ENCODE results near the gene RGS19. TPM values are rescaled to one million over a fixed set of nuclear protein-coding genes. Genes with fewer than 3 reads are reported as not detected.
A peak's percentile ranks its signal among the peaks of the same experiment; 100 is the strongest.
"Not testable (repeated sequence)": the region's sequence is repeated elsewhere in the genome, so short reads cannot be mapped to it uniquely, and the experiment has no call there.

Gene RGS19
- polyA plus RNA-seq, 1 of the 3 experiments (the other 2 are of a cell fraction) = 20.5 TPM

DNA sequence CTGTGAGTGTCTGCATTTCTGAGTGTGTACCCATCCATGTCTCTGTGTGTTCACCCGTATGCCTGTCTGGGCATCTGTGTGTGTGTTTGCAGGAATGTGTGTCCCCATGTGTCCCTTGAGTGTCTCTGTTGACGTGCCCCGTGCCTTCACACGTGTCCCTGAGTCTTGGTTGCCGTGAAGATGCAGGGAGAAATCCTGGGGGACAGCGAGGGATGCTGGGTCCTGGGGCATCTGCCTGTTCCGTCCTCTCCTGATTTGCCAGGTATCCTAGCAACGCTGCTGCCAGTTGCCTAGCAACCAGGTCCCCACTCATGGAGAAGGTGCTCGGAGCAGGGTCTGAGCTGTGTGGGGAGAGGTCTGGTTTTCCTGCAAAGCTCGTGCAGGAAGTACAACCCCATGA lies 10.8 kb upstream of the RGS19 start:
- TF ChIP-seq CHD2 (IDR thresholded peaks at IDR 0.05; ENCODE audit: low read length, partially characterized antibody) = no peak
- TF ChIP-seq JUND (IDR thresholded peaks at IDR 0.05) = no peak
- no peak for TF ChIP-seq EZH2phosphoT487 (IDR thresholded peaks at IDR 0.05; ENCODE audit: borderline replicate concordance, low read depth)
- no peak for TF ChIP-seq ELF1 (IDR thresholded peaks at IDR 0.05)
- TF ChIP-seq, protein P1, sequence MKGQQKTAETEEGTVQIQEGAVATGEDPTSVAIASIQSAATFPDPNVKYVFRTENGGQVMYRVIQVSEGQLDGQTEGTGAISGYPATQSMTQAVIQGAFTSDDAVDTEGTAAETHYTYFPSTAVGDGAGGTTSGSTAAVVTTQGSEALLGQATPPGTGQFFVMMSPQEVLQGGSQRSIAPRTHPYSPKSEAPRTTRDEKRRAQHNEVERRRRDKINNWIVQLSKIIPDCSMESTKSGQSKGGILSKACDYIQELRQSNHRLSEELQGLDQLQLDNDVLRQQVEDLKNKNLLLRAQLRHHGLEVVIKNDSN (IDR thresholded peaks at IDR 0.05; ENCODE audit: borderline replicate concordance, low read depth) = no peak
- no peak for TF ChIP-seq MEF2A (IDR thresholded peaks at IDR 0.05; ENCODE audit: borderline replicate concordance, low read depth)
- no peak for TF ChIP-seq GATA2 (CRISPR knock-in tag; IDR thresholded peaks at IDR 0.05)
- TF ChIP-seq, protein P2, sequence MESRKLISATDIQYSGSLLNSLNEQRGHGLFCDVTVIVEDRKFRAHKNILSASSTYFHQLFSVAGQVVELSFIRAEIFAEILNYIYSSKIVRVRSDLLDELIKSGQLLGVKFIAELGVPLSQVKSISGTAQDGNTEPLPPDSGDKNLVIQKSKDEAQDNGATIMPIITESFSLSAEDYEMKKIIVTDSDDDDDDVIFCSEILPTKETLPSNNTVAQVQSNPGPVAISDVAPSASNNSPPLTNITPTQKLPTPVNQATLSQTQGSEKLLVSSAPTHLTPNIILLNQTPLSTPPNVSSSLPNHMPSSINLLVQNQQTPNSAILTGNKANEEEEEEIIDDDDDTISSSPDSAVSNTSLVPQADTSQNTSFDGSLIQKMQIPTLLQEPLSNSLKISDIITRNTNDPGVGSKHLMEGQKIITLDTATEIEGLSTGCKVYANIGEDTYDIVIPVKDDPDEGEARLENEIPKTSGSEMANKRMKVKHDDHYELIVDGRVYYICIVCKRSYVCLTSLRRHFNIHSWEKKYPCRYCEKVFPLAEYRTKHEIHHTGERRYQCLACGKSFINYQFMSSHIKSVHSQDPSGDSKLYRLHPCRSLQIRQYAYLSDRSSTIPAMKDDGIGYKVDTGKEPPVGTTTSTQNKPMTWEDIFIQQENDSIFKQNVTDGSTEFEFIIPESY (IDR thresholded peaks at IDR 0.05; ENCODE audit: borderline replicate concordance, low read depth) = no peak
- no peak for TF ChIP-seq FOSL2 (IDR thresholded peaks at IDR 0.05; ENCODE audit: borderline replicate concordance, low read depth)
- TF ChIP-seq, protein P3, sequence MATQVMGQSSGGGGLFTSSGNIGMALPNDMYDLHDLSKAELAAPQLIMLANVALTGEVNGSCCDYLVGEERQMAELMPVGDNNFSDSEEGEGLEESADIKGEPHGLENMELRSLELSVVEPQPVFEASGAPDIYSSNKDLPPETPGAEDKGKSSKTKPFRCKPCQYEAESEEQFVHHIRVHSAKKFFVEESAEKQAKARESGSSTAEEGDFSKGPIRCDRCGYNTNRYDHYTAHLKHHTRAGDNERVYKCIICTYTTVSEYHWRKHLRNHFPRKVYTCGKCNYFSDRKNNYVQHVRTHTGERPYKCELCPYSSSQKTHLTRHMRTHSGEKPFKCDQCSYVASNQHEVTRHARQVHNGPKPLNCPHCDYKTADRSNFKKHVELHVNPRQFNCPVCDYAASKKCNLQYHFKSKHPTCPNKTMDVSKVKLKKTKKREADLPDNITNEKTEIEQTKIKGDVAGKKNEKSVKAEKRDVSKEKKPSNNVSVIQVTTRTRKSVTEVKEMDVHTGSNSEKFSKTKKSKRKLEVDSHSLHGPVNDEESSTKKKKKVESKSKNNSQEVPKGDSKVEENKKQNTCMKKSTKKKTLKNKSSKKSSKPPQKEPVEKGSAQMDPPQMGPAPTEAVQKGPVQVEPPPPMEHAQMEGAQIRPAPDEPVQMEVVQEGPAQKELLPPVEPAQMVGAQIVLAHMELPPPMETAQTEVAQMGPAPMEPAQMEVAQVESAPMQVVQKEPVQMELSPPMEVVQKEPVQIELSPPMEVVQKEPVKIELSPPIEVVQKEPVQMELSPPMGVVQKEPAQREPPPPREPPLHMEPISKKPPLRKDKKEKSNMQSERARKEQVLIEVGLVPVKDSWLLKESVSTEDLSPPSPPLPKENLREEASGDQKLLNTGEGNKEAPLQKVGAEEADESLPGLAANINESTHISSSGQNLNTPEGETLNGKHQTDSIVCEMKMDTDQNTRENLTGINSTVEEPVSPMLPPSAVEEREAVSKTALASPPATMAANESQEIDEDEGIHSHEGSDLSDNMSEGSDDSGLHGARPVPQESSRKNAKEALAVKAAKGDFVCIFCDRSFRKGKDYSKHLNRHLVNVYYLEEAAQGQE (IDR thresholded peaks at IDR 0.05; ENCODE audit: low read depth, low read length) = no peak
- no peak for TF ChIP-seq RCOR1 (IDR thresholded peaks at IDR 0.05; ENCODE audit: low read length)
- TF ChIP-seq SIN3A (IDR thresholded peaks at IDR 0.05; ENCODE audit: borderline replicate concordance, low read depth, low read length) = no peak
- no peak for TF ChIP-seq TCF12 (IDR thresholded peaks at IDR 0.05)
- TF ChIP-seq GABPA (IDR thresholded peaks at IDR 0.05; ENCODE audit: low read depth) = no peak
- no peak for TF ChIP-seq TEAD4 (IDR thresholded peaks at IDR 0.05; ENCODE audit: borderline replicate concordance, insufficient read depth)
- no peak for TF ChIP-seq POLR2AphosphoS5 (IDR thresholded peaks at IDR 0.05; ENCODE audit: low read depth, low read length)
- TF ChIP-seq RFX5 (IDR thresholded peaks at IDR 0.05; ENCODE audit: low read length) = no peak
- TF ChIP-seq, protein P4, sequence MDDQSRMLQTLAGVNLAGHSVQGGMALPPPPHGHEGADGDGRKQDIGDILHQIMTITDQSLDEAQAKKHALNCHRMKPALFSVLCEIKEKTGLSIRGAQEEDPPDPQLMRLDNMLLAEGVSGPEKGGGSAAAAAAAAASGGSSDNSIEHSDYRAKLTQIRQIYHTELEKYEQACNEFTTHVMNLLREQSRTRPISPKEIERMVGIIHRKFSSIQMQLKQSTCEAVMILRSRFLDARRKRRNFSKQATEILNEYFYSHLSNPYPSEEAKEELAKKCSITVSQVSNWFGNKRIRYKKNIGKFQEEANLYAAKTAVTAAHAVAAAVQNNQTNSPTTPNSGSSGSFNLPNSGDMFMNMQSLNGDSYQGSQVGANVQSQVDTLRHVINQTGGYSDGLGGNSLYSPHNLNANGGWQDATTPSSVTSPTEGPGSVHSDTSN (IDR thresholded peaks at IDR 0.05) = no peak
- TF ChIP-seq, protein P5, sequence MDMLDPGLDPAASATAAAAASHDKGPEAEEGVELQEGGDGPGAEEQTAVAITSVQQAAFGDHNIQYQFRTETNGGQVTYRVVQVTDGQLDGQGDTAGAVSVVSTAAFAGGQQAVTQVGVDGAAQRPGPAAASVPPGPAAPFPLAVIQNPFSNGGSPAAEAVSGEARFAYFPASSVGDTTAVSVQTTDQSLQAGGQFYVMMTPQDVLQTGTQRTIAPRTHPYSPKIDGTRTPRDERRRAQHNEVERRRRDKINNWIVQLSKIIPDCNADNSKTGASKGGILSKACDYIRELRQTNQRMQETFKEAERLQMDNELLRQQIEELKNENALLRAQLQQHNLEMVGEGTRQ (IDR thresholded peaks at IDR 0.05; ENCODE audit: borderline replicate concordance, low read depth, low read length) = no peak
- no peak for TF ChIP-seq SMC3 (IDR thresholded peaks at IDR 0.05; ENCODE audit: low read depth, low read length)
- 37% methylated on average over 4 of the region's 10 CpGs for WGBS (ENCODE audit: low lambda C conversion rate)

DNA sequence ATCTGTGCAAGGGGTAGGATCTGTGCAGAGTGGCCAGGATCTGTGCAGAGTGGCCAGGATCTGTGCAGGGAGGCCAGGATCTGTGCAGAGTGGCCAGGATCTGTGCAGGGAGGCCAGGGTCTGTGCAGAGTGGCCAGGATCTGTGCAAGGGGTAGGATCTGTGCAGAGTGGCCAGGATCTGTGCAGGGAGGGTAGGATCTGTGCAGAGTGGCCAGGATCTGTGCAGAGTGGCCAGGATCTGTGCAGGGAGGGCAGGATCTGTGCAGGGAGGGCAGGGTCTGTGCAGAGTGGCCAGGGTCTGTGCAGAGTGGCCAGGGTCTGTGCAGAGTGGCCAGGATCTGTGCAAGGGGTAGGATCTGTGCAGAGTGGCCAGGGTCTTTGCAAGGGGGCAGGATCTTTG lies 9.3 kb upstream of the RGS19 start:
- H3K27me3 ChIP-seq (ENCODE audit: insufficient read depth); H3F3A ChIP-seq (replicated peaks; ENCODE audit: insufficient read depth); H3K27ac ChIP-seq (ENCODE audit: low read depth in 2 of 2, low read length in 1 of 2); H3K36me3 ChIP-seq (replicated peaks in 1 of 2; ENCODE audit: control insufficient read depth in 1 of 2, insufficient read depth in 2 of 2, low read length in 1 of 2); H2AFZ ChIP-seq (ENCODE audit: low read depth); H3K4me2 ChIP-seq; H3K79me2 ChIP-seq (ENCODE audit: insufficient read depth); DNase-seq; H4K20me1 ChIP-seq (ENCODE audit: insufficient read depth); H3K4me3 ChIP-seq (ENCODE audit: low read depth in 2 of 2, low read length in 1 of 2); H3K9ac ChIP-seq; H3K9me2 ChIP-seq; POLR2A ChIA-PET; H3K9me3 ChIP-seq: not testable (repeated sequence)
- CTCF ChIA-PET = interaction anchor here (1.2 kb wide), 1 partner anchor 13 kb away, joined by 4 read pairs; no protein-coding TSS in a partner anchor
- H3K4me1 ChIP-seq (ENCODE audit: control insufficient read depth in 1 of 2, insufficient read depth in 2 of 2, low read depth in 1 of 2, low read length in 1 of 2) = peaks cover 0 to 36% of the 10 kb centered on the region in 2 experiments; a peak in 1 of 4 replicates

More for the DNA sequence above, 10.8 kb upstream of the RGS19 start:
- H3K9me2 ChIP-seq = no peaks in the 10 kb centered on the region
- no peak overlapping the region for H3K4me3 ChIP-seq (ENCODE audit: low read depth in 2 of 2, low read length in 1 of 2)
- no peaks in the 10 kb centered on the region for H3K36me3 ChIP-seq (replicated peaks in 1 of 2; ENCODE audit: control insufficient read depth in 1 of 2, insufficient read depth in 2 of 2, low read length in 1 of 2)
- no peak overlapping the region for H3K9ac ChIP-seq
- H3K4me1 ChIP-seq (ENCODE audit: control insufficient read depth in 1 of 2, insufficient read depth in 2 of 2, low read depth in 1 of 2, low read length in 1 of 2) = peaks cover 0 to 28% of the 10 kb centered on the region in 2 experiments; a peak in 1 of 4 replicates
- H3K27me3 ChIP-seq (ENCODE audit: insufficient read depth) = no peaks in the 10 kb centered on the region; the same call in 1 of the 2 replicates
- ChIA-PET POLR2A (interaction anchor here (1.0 kb wide), 1 partner anchor 10 kb away, joined by 3 read pairs; the partner anchor contains the start of gene OPRL1), CTCF (interaction anchor here (1.1 to 2.6 kb wide), 3 partner anchors 25 to 52 kb away, joined by 3 to 12 read pairs (median 10); no protein-coding TSS in a partner anchor)
- no peaks in the 10 kb centered on the region for H3F3A ChIP-seq (replicated peaks; ENCODE audit: insufficient read depth)
- DNase-seq = peak; percentile 83
- H3K27ac ChIP-seq (ENCODE audit: low read depth in 2 of 2, low read length in 1 of 2) = no peak overlapping the region
- no peak overlapping the region for H2AFZ ChIP-seq (ENCODE audit: low read depth)
- H3K4me2 ChIP-seq = no peak overlapping the region
- H4K20me1 ChIP-seq (ENCODE audit: insufficient read depth) = no peaks in the 10 kb centered on the region
- no peaks in the 10 kb centered on the region for H3K79me2 ChIP-seq (ENCODE audit: insufficient read depth)
- H3K9me3 ChIP-seq = no peaks in the 10 kb centered on the region

Measured in SK-N-SH (cell line).